PFSK-1 (cell line): ENCODE measurements around the gene FADS3.

Experiments
- FOXP2 ChIP-seq: optimal IDR thresholded peaks from 2 replicates; pipeline ENCODE3; 2011; ENCODE audit warnings: borderline replicate concordance, control low read depth, inconsistent platforms; ENCODE audit not compliant: insufficient read depth; ENCODE audit errors: extremely low read length, extremely low read depth
- POLR2AphosphoS5 ChIP-seq: IDR thresholded peaks from 2 replicates; pipeline ENCODE4 v1.6.1; 2012; ENCODE audit warnings: low read depth, mild to moderate bottlenecking, control low read depth, low read length, moderate library complexity
- SIN3A ChIP-seq: IDR thresholded peaks from 2 replicates; pipeline ENCODE4 v1.6.1; 2012; ENCODE audit warnings: mild to moderate bottlenecking, low read length, moderate library complexity, borderline replicate concordance; ENCODE audit not compliant: insufficient read depth
- TAF1 ChIP-seq: IDR thresholded peaks from 2 replicates; pipeline ENCODE4 v1.6.1; 2012; ENCODE audit warnings: low read length, control low read depth, borderline replicate concordance; ENCODE audit not compliant: insufficient read depth
- TF ChIP-seq, protein P1 (sequence below), 2 experiments: IDR thresholded peaks; 2 replicates each; pipeline versions ENCODE4 v1.6.1 to v1.8.0; 2011 to 2012; ENCODE audit warnings: low read depth in 2 of 2, low read length in 2 of 2, control low read depth in 1 of 2, inconsistent platforms in 1 of 2, mild to moderate bottlenecking in 1 of 2, moderate library complexity in 1 of 2; ENCODE audit not compliant: insufficient read depth in 1 of 2

Gene FADS3

DNA sequence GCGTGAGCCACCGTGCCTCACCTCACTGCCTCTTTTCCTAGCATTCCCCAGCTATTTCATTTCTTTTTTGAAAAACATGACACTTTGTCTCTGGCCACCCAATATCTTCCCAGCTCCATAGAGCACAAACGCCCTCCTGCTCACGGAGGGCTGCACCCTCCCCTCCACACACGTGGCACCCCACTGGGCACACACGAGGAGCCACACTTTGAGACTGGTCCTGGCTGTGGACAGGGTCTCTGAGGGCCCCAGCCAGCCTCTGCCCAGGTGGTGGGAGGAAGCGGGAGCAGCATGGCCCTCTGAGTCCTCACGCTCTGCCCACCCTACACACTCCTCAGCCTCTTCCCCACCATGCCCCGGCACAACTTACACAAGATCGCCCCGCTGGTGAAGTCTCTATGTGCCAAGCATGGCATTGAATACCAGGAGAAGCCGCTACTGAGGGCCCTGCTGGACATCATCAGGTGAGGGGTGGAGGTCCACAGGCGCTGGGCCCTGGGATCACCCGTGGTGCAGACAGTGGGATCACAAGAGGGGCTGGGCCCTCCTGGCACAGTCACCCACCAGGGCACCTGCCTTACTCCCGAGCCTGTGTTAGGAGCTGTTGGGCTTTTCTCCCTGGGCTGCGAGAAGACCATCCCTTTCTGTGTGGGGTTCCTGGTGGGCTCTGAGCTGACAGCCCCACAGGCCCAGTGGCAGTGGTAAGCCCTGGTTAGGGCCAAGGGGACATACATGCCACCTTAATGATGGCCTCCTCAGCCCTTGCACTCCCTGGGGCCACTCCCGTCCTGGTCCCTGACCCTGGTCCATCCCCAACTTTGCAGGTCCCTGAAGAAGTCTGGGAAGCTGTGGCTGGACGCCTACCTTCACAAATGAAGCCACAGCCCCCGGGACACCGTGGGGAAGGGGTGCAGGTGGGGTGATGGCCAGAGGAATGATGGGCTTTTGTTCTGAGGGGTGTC, 26.2 kb downstream of the FADS3 start:
- TF ChIP-seq, protein P1, sequence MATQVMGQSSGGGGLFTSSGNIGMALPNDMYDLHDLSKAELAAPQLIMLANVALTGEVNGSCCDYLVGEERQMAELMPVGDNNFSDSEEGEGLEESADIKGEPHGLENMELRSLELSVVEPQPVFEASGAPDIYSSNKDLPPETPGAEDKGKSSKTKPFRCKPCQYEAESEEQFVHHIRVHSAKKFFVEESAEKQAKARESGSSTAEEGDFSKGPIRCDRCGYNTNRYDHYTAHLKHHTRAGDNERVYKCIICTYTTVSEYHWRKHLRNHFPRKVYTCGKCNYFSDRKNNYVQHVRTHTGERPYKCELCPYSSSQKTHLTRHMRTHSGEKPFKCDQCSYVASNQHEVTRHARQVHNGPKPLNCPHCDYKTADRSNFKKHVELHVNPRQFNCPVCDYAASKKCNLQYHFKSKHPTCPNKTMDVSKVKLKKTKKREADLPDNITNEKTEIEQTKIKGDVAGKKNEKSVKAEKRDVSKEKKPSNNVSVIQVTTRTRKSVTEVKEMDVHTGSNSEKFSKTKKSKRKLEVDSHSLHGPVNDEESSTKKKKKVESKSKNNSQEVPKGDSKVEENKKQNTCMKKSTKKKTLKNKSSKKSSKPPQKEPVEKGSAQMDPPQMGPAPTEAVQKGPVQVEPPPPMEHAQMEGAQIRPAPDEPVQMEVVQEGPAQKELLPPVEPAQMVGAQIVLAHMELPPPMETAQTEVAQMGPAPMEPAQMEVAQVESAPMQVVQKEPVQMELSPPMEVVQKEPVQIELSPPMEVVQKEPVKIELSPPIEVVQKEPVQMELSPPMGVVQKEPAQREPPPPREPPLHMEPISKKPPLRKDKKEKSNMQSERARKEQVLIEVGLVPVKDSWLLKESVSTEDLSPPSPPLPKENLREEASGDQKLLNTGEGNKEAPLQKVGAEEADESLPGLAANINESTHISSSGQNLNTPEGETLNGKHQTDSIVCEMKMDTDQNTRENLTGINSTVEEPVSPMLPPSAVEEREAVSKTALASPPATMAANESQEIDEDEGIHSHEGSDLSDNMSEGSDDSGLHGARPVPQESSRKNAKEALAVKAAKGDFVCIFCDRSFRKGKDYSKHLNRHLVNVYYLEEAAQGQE (IDR thresholded peaks at IDR 0.05; ENCODE audit: insufficient read depth in 1 of 2, low read depth in 2 of 2, low read length in 2 of 2), result no peak
- TF ChIP-seq FOXP2, result no peak

DNA sequence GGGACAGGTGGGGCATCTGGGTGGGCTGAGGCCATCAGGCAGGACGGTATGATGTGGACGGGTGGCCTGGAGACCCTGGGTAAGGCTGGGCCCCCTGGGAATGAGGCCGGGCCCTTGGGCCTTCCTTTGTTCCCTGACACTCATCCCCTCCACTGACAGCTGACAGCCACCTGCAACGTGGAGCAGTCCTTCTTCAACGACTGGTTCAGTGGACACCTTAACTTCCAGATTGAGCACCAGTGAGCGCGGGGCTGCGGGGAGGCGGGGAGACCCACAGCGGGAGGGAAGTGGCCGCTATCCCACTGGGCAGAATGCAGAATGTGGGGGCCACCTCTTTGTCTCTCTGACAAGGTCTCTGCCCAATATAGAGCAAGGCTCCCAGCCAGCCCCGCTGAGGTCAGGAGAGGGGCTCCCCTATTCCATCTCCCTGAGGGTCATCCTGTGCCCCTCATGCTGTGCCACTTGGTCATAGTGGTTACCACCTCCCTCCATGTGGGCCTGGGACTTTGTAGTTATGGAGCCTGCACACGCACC, 27.7 kb downstream of the FADS3 start:
- TF ChIP-seq POLR2AphosphoS5 (no peak), FOXP2 (no peak), TAF1 (no peak)
- TF ChIP-seq, protein P1 (IDR thresholded peaks at IDR 0.05; ENCODE audit: insufficient read depth in 1 of 2, low read depth in 2 of 2, low read length in 2 of 2), result no peak

DNA sequence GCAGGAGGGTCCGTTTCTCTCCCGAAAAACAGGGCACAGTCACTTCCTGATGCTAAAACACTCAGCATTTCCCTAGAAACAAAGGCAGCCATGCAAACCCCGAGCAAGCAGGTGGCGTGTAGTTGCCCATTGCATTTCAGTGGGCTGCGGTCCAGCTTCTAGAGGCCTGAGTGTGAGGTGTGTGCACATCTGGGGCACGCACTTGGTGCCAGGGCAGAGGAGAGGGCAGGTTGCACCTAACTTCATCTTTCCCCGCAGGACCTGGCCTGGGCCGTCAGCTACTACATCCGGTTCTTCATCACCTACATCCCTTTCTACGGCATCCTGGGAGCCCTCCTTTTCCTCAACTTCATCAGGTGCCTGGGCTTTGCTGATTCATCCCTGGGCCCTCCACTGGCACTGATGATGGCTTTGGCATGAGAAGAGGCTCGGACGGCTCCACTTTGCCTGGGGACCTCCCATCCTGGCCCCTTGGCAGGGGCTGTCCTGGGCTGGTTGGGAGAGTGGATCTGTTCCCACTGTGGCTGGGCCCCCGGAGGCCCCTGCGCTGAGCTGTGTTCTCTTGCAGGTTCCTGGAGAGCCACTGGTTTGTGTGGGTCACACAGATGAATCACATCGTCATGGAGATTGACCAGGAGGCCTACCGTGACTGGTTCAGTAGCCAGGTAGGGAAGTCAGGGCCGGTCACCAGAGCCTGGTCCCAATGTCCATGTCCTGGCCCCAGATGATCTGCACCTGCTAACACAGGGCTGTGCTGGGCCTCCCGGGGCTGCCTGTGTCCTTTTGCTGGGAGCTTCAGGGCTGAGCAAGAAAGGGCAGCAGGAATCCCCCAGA, 28.4 kb downstream of the FADS3 start:
- TF ChIP-seq FOXP2, result no peak
- TF ChIP-seq SIN3A, result no peak
- TF ChIP-seq, protein P1 (IDR thresholded peaks at IDR 0.05; ENCODE audit: insufficient read depth in 1 of 2, low read depth in 2 of 2, low read length in 2 of 2), result no peak
- TF ChIP-seq POLR2AphosphoS5, result no peak
- TF ChIP-seq TAF1, result no peak

DNA sequence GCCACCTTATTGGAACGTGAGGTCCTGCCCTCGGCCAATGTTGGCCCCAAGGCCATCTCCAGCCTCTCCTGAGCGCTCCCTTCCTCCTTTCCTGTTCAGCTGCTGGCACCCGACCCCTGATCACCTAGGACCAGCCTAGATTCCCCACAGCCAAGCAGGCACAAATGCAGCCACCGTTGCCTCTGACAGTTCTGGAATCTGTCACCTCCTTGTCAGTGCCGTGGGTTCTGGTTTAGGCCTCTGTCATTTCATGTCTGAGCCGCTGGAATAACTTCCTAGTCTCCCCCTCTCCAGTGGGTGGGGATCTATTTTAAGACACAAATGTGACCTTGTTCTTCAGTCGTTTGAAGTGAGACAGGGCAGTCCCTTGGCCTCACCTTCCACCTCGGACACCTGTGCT, 29.7 kb downstream of the FADS3 start:
- TF ChIP-seq TAF1 (no peak), FOXP2 (no peak), SIN3A (no peak), POLR2AphosphoS5 (no peak)
- TF ChIP-seq, protein P1 (IDR thresholded peaks at IDR 0.05; ENCODE audit: insufficient read depth in 1 of 2, low read depth in 2 of 2, low read length in 2 of 2), result no peak
